Measurements from ENCODE around the gene NDUFAF5.
"Not testable (repeated sequence)": the region's sequence is repeated elsewhere in the genome, so short reads cannot be mapped to it uniquely, and the experiment has no call there.

The NDUFAF5 gene

GRCh38 chr20:13784893-13785715 lies at the start of gene NDUFAF5, which contains the start of gene ESF1:
Gene NDUFAF5, plus strand, starts transcription at chr20:13785028. Its CDS starts 41 bp downstream, at chr20:13785069.
Gene ESF1, minus strand, starts transcription at chr20:13784919. Its CDS starts 1,779 bp downstream, at chr20:13783140.
- DNase-seq = peak; percentile 95

GRCh38 chr20:13735826-13736225 lies 49.0 kb upstream of the NDUFAF5 start:
- DNase-seq = no peak

GRCh38 chr20:13736436-13737191 lies 48.2 kb upstream of the NDUFAF5 start:
- no peak for DNase-seq

- DNase-seq = not testable (repeated sequence)
These were observed 46.6 kb upstream of the NDUFAF5 start for GRCh38 chr20:13738187-13738586.

GRCh38 chr20:13739731-13740649 lies 44.8 kb upstream of the NDUFAF5 start:
- DNase-seq = no peak

GRCh38 chr20:13741879-13742278 lies 42.9 kb upstream of the NDUFAF5 start:
- DNase-seq = no peak

- DNase-seq = no peak
These were observed 40.5 kb upstream of the NDUFAF5 start for GRCh38 chr20:13744352-13744751.

GRCh38 chr20:13745784-13746183 lies 39.0 kb upstream of the NDUFAF5 start:
- DNase-seq = no peak

- DNase-seq = no peak
These were observed 35.0 kb upstream of the NDUFAF5 start for GRCh38 chr20:13749811-13750210.

GRCh38 chr20:13753436-13754036 lies 31.3 kb upstream of the NDUFAF5 start:
- DNase-seq = no peak

- no peak for DNase-seq
These were observed 29.0 kb upstream of the NDUFAF5 start for GRCh38 chr20:13755809-13756208.

- no peak for DNase-seq
These were observed 28.3 kb upstream of the NDUFAF5 start for GRCh38 chr20:13756551-13756950.

GRCh38 chr20:13758884-13759283 lies 25.9 kb upstream of the NDUFAF5 start:
- DNase-seq = no peak

GRCh38 chr20:13760451-13760946 lies 24.3 kb upstream of the NDUFAF5 start:
- DNase-seq = not testable (repeated sequence)

- DNase-seq = no peak
These were observed 19.5 kb upstream of the NDUFAF5 start for GRCh38 chr20:13765299-13765698.

GRCh38 chr20:13765868-13766416 lies 18.9 kb upstream of the NDUFAF5 start:
- DNase-seq = no peak

- DNase-seq = no peak
These were observed 14.7 kb upstream of the NDUFAF5 start for GRCh38 chr20:13770141-13770540.

GRCh38 chr20:13771853-13772453 lies 12.9 kb upstream of the NDUFAF5 start:
- DNase-seq = peak; percentile 27

GRCh38 chr20:13772529-13772928 lies 12.3 kb upstream of the NDUFAF5 start:
- DNase-seq = no peak

GRCh38 chr20:13775867-13776266 lies 9.0 kb upstream of the NDUFAF5 start:
- no peak for DNase-seq

- no peak for DNase-seq
These were observed 7.6 kb upstream of the NDUFAF5 start for GRCh38 chr20:13777171-13777601.

Measured in CD4-positive, alpha-beta T cell treated with Interleukin-17A for 1 hour (primary cell).